ENCODE measurements around the gene ANKRD13D. TPM values are rescaled to one million over a fixed set of nuclear protein-coding genes. Genes with fewer than 3 reads are reported as not detected.
A peak's percentile ranks its signal among the peaks of the same experiment; 100 is the strongest.

The ANKRD13D gene
- total RNA-seq, 4 donors from 2014 or later = 5.8 to 10.6 (median 9.7) TPM

GRCh38 chr11:67301313-67301921 lies 12.3 kb downstream of the ANKRD13D start:
- peaks cover 20 to 25% of the 10 kb centered on the region in 2 donors for H3K4me1 ChIP-seq
- H3K27ac ChIP-seq = peak overlapping the region; percentile 83 to 89 (median 86)
- peak overlapping the region in 2 of 4 donors; percentile 19 to 76 for H3K4me3 ChIP-seq
- no peaks in the 10 kb centered on the region for H3K9me3 ChIP-seq
- H3K27me3 ChIP-seq = no peaks in the 10 kb centered on the region
- in situ Hi-C loops (cut with MboI; ENCODE audit: low sequenced_read_pairs in 4 of 4) (no loop called here), intact Hi-C loops (cut with DNase I; ENCODE audit: low total_unique reads) (loop anchor here (5.0 kb wide), 1 partner anchor 34 kb away; the partner anchor contains the start of gene GRK2)
- ATAC-seq (no peak), DNase-seq (peak in 1 of 2 donors; percentile 12)
- H3K36me3 ChIP-seq = peaks cover 0 to 11% of the 10 kb centered on the region in 2 donors
- TF ChIP-seq CTCF (IDR thresholded peaks at IDR 0.05 in 4 of 5, conservative IDR thresholded peaks at IDR 0.05 in 1 of 5) (no peak), POLR2A (IDR thresholded peaks at IDR 0.05) (no peak)

- TF ChIP-seq POLR2A (IDR thresholded peaks at IDR 0.05) (peak; percentile 60 to 66), CTCF (IDR thresholded peaks at IDR 0.05 in 4 of 5, conservative IDR thresholded peaks at IDR 0.05 in 1 of 5) (no peak)
- intact Hi-C loops (cut with DNase I; ENCODE audit: low total_unique reads) (loop anchor here (2.0 to 5.0 kb wide), 2 partner anchors 15 to 35 kb away; partner anchors contain the start of gene GRK2), in situ Hi-C loops (cut with MboI; ENCODE audit: low sequenced_read_pairs in 4 of 4) (no loop called here)
- Histone ChIP-seq H3K27me3 (no peaks in the 10 kb centered on the region), H3K36me3 (peaks cover 0 to 11% of the 10 kb centered on the region in 2 donors), H3K4me1 (peaks cover 20 to 25% of the 10 kb centered on the region in 2 donors), H3K4me3 (peak overlapping the region; percentile 76 to 94 (median 90)), H3K9me3 (no peaks in the 10 kb centered on the region), H3K27ac (peak overlapping the region; percentile 83 to 89 (median 86))
- ATAC-seq = peak; percentile 70 to 77
- peak; percentile 64 to 85 for DNase-seq
Measured at GRCh38 chr11:67301951-67302516, 12.9 kb downstream of the ANKRD13D start.

GRCh38 chr11:67302571-67303131 lies 13.5 kb downstream of the ANKRD13D start:
- intact Hi-C loops (cut with DNase I; ENCODE audit: low total_unique reads) (loop anchor here (2.0 to 5.0 kb wide), 2 partner anchors 14 to 35 kb away; partner anchors contain the start of gene GRK2), in situ Hi-C loops (cut with MboI; ENCODE audit: low sequenced_read_pairs in 4 of 4) (no loop called here)
- DNase-seq = peak in 1 of 2 donors; percentile 47
- Histone ChIP-seq H3K4me3 (peak overlapping the region; percentile 76 to 94 (median 90)), H3K9me3 (no peaks in the 10 kb centered on the region), H3K27ac (peak overlapping the region; percentile 83 to 89 (median 86)), H3K27me3 (no peaks in the 10 kb centered on the region), H3K4me1 (peaks cover 20 to 25% of the 10 kb centered on the region in 2 donors), H3K36me3 (peaks cover 0 to 11% of the 10 kb centered on the region in 2 donors)
- peak; percentile 40 to 52 for ATAC-seq
- no peak for TF ChIP-seq POLR2A (IDR thresholded peaks at IDR 0.05)
- no peak for TF ChIP-seq CTCF (IDR thresholded peaks at IDR 0.05 in 4 of 5, conservative IDR thresholded peaks at IDR 0.05 in 1 of 5)

GRCh38 chr11:67303132-67303834 lies 14.2 kb downstream of the ANKRD13D start, which contains the start of gene SSH3:
Gene SSH3 (plus strand): TSS chr11:67303530. CDS start chr11:67303626, 96 bp downstream.
- peaks cover 20 to 25% of the 10 kb centered on the region in 2 donors for H3K4me1 ChIP-seq
- DNase-seq = peak; percentile 68 to 75
- ATAC-seq = peak; percentile 78 to 80
- H3K4me3 ChIP-seq = peak within 1 kb of the TSS; percentile 76 to 94 (median 90)
- no peaks in the 10 kb centered on the region for H3K9me3 ChIP-seq
- no peaks in the 10 kb centered on the region for H3K27me3 ChIP-seq
- H3K36me3 ChIP-seq = peaks cover 0 to 15% of the 10 kb centered on the region in 2 donors
- H3K27ac ChIP-seq = peak within 1 kb of the TSS; percentile 83 to 89 (median 86)
- in situ Hi-C loops (cut with MboI; ENCODE audit: low sequenced_read_pairs in 4 of 4) = no loop called here
- intact Hi-C loops (cut with DNase I; ENCODE audit: low total_unique reads) = loop anchor here (2.0 to 5.0 kb wide), 2 partner anchors 14 to 36 kb away; partner anchors contain the start of gene GRK2
- TF ChIP-seq CTCF (IDR thresholded peaks at IDR 0.05 in 4 of 5, conservative IDR thresholded peaks at IDR 0.05 in 1 of 5) = no peak
- TF ChIP-seq POLR2A (IDR thresholded peaks at IDR 0.05) = peak; percentile 60 to 70

All from gastrocnemius medialis (tissue), 4 donors.